OCI-LY3 (cell line): Measurements from ENCODE around the gene UBE2E1.

Experiments used
- EZH2phosphoT487 ChIP-seq: fragments of 200-600 bp; shearing (Covaris generic); IDR thresholded peaks from 2 replicates; pipeline ENCODE4 v1.6.1; 2018; ENCODE audit warnings: antibody characterized with exemption, mixed run types, low read depth
- TF ChIP-seq, protein P1 (sequence below): fragments of 200-600, 300-600 bp; sonication (generic); IDR thresholded peaks from 2 replicates; pipeline ENCODE4 v1.5.1; 2014; ENCODE audit warnings: antibody characterized with exemption, low read length, low read depth

DNA sequence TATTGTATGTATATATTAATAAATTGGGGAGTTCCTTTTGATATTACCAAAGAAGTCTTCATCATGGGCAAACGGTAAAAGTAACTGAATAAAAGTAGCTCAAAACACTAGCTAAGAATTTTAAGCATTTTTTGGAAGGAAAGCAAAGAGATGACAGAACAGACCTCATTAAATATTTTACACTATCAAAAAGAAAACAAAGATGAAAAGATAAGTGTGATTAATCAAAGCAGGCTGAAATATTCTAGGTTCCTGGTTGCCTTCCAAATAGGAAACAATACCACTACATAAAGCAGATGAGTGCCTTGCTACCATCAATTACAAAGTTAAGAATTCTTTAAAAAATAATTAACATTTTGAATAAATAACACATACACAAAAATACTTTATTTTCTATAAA, 107.4 kb downstream of the UBE2E1 start:
- TF ChIP-seq EZH2phosphoT487, result no peak
- TF ChIP-seq, protein P1, sequence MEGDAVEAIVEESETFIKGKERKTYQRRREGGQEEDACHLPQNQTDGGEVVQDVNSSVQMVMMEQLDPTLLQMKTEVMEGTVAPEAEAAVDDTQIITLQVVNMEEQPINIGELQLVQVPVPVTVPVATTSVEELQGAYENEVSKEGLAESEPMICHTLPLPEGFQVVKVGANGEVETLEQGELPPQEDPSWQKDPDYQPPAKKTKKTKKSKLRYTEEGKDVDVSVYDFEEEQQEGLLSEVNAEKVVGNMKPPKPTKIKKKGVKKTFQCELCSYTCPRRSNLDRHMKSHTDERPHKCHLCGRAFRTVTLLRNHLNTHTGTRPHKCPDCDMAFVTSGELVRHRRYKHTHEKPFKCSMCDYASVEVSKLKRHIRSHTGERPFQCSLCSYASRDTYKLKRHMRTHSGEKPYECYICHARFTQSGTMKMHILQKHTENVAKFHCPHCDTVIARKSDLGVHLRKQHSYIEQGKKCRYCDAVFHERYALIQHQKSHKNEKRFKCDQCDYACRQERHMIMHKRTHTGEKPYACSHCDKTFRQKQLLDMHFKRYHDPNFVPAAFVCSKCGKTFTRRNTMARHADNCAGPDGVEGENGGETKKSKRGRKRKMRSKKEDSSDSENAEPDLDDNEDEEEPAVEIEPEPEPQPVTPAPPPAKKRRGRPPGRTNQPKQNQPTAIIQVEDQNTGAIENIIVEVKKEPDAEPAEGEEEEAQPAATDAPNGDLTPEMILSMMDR, result no peak
